ENCODE measurements around the gene SDK1.

DNA sequence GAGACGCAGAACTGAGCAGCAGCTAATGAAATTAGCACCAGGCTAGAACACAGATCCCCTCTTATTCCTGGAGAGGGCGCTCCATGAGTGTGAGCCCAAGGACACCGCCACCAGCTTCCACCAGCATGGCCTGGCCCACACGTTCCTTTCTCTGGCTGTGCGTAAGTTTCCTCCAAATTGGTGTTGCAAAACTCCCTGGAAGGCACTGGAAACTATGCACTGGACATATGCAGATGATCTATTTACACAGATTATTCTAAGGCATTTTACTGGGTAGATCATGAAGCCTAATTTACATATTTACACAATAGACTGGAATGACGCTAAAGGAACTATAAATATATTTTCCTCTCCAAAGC, 925.5 kb downstream of the SDK1 start:
- TF ChIP-seq, protein P1, sequence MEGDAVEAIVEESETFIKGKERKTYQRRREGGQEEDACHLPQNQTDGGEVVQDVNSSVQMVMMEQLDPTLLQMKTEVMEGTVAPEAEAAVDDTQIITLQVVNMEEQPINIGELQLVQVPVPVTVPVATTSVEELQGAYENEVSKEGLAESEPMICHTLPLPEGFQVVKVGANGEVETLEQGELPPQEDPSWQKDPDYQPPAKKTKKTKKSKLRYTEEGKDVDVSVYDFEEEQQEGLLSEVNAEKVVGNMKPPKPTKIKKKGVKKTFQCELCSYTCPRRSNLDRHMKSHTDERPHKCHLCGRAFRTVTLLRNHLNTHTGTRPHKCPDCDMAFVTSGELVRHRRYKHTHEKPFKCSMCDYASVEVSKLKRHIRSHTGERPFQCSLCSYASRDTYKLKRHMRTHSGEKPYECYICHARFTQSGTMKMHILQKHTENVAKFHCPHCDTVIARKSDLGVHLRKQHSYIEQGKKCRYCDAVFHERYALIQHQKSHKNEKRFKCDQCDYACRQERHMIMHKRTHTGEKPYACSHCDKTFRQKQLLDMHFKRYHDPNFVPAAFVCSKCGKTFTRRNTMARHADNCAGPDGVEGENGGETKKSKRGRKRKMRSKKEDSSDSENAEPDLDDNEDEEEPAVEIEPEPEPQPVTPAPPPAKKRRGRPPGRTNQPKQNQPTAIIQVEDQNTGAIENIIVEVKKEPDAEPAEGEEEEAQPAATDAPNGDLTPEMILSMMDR (IDR thresholded peaks at IDR 0.05) = peak; percentile 52; the same call in 1 of the 2 replicates
- TF ChIP-seq, protein P2, sequence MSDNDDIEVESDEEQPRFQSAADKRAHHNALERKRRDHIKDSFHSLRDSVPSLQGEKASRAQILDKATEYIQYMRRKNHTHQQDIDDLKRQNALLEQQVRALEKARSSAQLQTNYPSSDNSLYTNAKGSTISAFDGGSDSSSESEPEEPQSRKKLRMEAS (CRISPR knock-in tag; IDR thresholded peaks at IDR 0.05) = no peak
- TF ChIP-seq MYBL2 (CRISPR knock-in tag; IDR thresholded peaks at IDR 0.05) = no peak
- no peak for TF ChIP-seq CREB1 (CRISPR knock-in tag; IDR thresholded peaks at IDR 0.05)
- TF ChIP-seq, protein P3, sequence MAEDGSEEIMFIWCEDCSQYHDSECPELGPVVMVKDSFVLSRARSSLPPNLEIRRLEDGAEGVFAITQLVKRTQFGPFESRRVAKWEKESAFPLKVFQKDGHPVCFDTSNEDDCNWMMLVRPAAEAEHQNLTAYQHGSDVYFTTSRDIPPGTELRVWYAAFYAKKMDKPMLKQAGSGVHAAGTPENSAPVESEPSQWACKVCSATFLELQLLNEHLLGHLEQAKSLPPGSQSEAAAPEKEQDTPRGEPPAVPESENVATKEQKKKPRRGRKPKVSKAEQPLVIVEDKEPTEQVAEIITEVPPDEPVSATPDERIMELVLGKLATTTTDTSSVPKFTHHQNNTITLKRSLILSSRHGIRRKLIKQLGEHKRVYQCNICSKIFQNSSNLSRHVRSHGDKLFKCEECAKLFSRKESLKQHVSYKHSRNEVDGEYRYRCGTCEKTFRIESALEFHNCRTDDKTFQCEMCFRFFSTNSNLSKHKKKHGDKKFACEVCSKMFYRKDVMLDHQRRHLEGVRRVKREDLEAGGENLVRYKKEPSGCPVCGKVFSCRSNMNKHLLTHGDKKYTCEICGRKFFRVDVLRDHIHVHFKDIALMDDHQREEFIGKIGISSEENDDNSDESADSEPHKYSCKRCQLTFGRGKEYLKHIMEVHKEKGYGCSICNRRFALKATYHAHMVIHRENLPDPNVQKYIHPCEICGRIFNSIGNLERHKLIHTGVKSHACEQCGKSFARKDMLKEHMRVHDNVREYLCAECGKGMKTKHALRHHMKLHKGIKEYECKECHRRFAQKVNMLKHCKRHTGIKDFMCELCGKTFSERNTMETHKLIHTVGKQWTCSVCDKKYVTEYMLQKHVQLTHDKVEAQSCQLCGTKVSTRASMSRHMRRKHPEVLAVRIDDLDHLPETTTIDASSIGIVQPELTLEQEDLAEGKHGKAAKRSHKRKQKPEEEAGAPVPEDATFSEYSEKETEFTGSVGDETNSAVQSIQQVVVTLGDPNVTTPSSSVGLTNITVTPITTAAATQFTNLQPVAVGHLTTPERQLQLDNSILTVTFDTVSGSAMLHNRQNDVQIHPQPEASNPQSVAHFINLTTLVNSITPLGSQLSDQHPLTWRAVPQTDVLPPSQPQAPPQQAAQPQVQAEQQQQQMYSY (CRISPR knock-in tag; IDR thresholded peaks at IDR 0.05) = no peak
- TF ChIP-seq KAT7 (CRISPR knock-in tag; IDR thresholded peaks at IDR 0.05; ENCODE audit: borderline replicate concordance) = no peak
- no peak for TF ChIP-seq ELF4 (CRISPR knock-in tag; IDR thresholded peaks at IDR 0.05; ENCODE audit: low read depth)
- no peak for TF ChIP-seq CREM (CRISPR knock-in tag; IDR thresholded peaks at IDR 0.05)
- TF ChIP-seq, protein P4, sequence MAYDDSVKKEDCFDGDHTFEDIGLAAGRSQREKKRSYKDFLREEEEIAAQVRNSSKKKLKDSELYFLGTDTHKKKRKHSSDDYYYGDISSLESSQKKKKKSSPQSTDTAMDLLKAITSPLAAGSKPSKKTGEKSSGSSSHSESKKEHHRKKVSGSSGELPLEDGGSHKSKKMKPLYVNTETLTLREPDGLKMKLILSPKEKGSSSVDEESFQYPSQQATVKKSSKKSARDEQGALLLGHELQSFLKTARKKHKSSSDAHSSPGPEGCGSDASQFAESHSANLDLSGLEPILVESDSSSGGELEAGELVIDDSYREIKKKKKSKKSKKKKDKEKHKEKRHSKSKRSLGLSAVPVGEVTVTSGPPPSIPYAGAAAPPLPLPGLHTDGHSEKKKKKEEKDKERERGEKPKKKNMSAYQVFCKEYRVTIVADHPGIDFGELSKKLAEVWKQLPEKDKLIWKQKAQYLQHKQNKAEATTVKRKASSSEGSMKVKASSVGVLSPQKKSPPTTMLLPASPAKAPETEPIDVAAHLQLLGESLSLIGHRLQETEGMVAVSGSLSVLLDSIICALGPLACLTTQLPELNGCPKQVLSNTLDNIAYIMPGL (CRISPR knock-in tag; IDR thresholded peaks at IDR 0.05) = no peak
- TF ChIP-seq, protein P5, sequence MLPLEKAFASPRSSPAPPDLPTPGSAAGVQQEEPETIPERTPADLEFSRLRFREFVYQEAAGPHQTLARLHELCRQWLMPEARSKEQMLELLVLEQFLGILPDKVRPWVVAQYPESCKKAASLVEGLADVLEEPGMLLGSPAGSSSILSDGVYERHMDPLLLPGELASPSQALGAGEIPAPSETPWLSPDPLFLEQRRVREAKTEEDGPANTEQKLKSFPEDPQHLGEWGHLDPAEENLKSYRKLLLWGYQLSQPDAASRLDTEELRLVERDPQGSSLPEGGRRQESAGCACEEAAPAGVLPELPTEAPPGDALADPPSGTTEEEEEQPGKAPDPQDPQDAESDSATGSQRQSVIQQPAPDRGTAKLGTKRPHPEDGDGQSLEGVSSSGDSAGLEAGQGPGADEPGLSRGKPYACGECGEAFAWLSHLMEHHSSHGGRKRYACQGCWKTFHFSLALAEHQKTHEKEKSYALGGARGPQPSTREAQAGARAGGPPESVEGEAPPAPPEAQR (CRISPR knock-in tag; IDR thresholded peaks at IDR 0.05) = no peak
- TF ChIP-seq FOXK1 (CRISPR knock-in tag; IDR thresholded peaks at IDR 0.05) = no peak
- TF ChIP-seq, protein P6, sequence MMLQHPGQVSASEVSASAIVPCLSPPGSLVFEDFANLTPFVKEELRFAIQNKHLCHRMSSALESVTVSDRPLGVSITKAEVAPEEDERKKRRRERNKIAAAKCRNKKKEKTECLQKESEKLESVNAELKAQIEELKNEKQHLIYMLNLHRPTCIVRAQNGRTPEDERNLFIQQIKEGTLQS (CRISPR knock-in tag; conservative IDR thresholded peaks at IDR 0.05) = no peak
- TF ChIP-seq, protein P7, sequence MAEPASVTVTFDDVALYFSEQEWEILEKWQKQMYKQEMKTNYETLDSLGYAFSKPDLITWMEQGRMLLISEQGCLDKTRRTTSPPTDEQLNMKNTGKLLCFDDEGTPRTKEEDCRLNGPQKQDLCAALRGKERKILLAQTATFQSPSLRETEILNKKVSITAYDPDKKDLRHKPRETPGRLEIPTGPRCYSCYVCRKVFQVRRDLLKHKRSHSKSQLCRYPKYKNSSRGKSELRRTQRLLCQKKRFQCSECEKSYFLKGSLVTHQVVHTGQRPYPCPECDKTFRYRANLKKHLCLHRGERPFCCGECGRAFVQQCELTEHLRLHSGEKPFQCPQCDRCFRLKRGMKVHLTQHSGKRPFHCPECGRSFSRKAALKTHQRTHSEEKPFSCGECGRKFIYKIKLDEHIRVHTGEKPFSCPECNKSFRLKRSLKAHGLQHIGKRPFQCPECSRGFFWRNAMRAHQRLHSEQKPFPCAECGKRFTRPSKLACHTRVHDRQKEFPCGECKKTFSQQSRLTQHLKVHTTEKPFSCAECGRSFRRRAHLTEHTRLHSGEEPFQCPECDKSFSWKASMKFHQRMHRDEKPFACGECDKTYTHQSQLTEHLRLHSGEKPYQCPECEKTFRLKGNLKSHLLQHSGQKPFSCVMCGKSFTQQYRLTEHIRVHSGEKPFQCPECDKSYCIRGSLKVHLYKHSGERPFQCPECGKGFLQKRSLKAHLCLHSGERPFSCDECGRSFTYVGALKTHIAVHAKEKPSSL (CRISPR knock-in tag; conservative IDR thresholded peaks at IDR 0.05) = no peak

Measured in WTC11 (cell line).